Stimulated activated CD8-positive, alpha-beta memory T cell treated with anti-CD3 and anti-CD28 coated beads, Interleukin-12 subunit alpha, Interleukin-12 subunit beta, amount 100 ng/mL, for 1 hour (primary cell): Measurements from ENCODE around the gene KLF4.

Experiments used
- DNase-seq: peaks from one replicate; pipeline ENCODE4 v3.0.0-alpha.2; 2020; ENCODE audit warnings: low read depth

KLF4 gene

DNA sequence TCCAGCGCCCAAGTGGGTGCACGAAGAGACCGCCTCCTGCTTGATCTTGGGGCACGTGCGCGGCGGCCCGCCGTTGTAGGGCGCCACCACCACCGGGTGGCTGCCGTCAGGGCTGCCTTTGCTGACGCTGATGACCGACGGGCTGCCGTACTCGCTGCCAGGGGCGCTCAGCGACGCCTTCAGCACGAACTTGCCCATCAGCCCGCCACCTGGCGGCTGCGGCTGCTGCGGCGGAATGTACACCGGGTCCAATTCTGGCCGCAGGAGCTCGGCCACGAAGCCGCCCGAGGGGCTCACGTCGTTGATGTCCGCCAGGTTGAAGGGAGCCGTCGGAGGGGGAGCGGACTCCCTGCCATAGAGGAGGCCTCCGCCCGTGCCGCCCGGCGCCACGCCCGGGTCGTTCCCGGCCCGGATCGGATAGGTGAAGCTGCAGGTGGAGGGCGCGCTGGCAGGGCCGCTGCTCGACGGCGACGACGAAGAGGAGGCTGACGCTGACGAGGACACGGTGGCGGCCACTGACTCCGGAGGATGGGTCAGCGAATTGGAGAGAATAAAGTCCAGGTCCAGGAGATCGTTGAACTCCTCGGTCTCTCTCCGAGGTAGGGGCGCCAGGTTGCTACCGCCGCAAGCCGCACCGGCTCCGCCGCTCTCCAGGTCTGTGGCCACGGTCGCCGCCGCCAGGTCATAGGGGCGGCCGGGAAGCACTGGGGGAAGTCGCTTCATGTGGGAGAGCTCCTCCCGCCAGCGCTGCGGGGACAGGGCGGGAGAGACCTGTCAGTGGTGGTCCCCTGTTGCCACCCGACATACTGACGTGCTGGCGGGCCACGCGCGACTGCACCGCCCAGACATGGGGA is 1.8 kb downstream of the KLF4 start:
- DNase-seq = no peak

DNA sequence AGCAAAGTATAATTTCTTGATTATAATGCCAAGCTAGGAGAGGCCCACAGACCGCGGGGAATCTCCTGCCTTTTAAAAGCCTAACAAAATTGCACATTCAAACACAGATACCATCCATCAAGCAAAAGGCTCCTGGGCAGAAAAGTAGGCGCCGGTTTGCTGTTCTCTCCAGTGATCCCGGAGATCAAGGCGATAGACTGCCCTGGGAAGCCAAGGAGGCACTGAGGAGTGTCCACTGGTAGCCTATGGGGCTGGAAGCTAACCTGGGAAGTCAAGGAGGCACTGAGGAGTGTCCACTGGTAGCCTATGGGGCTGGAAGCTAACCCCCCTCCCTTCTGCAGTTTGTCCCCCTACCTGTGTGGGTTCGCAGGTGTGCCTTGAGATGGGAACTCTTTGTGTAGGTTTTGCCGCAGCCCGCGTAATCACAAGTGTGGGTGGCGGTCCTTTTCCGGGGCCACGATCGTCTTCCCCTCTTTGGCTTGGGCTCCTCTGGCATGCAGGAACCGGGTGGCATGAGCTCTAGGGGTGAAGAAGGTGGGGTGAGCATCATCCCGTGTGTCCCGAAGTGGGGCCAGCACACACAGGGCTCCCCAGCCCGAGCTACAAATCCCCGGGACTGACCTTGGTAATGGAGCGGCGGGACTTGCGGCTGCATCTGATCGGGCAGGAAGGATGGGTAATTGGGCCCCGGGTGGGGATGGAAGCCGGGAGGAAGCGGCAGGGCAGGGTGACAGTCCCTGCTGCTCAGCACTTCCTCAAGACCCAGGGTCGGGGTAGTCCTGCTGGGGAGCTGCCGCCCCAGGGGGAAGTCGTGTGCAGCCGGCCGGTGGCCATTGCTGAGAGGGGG is 2.7 kb downstream of the KLF4 start:
- DNase-seq = no peak

DNA sequence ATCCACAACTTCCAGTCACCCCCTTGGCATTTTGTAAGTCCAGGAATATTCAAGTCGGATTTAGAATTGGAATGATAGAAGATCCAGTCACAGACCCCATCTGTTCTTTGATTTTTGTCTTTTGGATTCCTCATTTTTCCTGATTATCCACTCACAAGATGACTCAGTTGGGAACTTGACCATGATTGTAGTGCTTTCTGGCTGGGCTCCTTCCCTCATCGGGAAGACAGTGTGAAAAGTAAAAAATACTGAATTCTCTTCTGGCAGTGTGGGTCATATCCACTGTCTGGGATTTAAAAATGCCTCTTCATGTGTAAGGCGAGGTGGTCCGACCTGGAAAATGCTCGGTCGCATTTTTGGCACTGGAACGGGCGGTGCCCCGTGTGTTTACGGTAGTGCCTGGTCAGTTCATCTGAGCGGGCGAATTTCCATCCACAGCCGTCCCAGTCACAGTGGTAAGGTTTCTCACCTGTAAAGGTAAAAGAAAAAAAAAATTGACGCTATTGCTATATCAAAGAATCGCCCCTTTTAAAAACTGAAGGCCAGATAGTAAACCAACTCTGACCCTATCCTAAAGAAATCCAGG is 4.0 kb downstream of the KLF4 start:
- DNase-seq = no peak

DNA sequence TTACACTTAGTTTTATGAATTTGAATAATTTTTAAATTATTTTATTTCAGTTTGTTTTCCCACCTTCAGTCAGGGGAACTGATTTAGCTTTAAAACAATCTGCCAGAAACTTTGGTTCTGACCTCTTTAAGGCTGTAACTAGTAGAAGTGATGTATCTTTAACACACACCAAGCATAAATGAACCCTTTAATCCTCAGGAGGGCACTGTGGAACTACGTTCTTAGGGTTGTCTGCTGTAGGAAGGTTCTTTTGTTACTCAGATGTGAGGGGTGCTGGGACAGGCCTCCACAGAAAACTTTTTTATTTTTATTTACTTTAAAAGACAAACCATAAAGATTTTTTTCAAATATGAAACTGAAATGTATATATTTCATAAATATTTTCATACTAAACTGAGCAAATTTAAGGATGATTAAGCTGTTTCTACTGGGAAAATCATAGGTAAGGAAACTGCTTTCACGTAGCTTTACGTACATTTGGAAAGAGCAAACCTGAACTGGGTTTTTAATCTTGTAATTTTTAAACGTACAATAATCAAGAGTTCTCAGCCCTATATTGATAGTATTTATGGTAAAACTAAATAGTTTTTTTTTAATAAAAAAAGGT is 5.3 kb downstream of the KLF4 start:
- DNase-seq = no peak

DNA sequence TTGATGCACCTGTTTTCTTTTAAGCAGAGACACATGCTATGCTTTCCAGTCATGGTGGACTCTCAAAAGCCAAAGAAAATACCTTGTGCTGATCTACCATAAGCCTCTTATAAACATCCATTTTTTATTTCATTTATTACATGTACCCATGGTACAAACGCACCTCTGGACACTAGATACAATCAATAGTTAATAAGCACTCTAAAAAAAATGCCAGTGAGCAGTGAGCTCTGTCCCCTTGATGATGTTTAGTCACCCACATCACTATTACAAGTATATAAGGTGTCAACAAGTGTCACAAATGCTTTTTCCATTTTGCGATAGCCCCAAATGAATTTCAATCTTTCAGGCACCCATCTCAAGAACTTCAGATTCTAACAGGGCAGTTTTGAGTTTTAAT is 5.9 kb downstream of the KLF4 start:
- DNase-seq = no peak

DNA sequence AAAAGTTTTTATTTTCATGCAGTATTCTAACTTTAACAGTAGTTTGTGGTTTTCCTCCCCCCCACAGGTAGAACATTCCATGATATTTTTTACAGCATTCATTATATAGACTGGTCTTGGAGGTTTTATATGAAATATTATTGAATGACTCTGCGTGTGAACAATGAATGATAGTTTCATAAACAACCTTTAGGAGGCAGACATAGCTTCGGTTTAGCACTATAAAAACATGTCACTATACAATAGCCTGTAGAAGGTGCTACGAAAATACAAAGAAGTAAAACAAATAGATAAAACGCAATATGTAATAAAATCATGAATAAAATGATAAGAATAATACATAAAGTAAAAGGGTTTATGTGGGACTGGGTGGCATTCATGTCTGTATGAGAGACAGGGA is 8.5 kb downstream of the KLF4 start:
- no peak for DNase-seq

DNA sequence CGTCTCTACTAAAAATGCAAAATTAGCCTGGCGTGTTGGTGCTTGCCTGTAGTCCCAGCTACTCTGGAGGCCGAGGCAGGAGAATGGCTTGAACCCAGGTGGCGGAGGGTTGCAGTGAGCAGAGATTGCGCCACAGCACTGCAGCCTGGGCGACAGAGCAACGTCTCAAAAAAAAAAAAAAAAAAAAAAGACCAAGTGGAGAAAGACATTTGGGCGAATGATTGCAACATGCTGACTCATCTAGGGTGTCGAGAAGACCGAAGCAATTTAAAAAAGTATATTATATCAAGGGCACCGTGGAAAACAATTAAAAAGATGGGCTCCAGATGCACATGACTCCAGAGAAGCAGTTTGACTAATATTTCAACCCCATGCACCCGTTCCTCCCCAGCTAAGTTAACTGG is 9.2 kb downstream of the KLF4 start:
- no peak for DNase-seq

DNA sequence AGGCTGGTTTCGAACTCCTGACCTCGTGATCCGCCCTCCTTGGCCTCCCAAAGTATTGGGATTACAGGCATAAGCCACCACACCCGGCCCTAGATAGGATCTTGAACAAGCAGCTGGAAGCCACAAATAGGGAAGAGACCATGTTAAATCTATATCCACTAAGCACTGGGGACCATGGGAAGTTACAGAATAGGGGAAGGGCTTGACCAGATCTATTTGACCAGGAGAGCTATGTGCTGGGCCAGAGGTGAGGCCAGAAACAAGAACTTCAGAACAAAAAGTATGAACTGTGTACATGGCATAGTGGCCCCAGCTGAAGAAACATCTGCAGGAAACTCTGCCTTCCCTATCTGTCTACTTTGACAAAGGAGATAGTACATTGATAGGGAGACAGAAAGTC is 10.8 kb downstream of the KLF4 start:
- DNase-seq = no peak

DNA sequence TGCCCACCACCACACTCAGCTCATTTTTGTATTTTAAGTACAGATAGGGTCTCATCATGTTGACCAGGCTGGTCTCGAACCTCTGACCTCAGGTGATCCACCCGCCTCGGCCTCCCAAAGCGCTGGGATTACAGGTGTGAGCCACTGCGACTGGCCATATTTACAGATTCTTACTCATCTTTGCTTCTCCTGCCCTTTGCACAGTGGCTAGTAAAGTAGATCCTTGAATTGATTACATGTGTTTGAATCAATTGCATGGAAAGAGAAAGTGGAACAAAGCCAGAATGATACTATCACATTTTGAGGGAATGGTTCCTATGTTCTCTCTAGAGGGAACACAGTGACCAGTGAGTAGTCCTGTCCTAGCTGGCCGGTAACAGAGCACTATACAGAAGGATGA is 15.4 kb downstream of the KLF4 start:
- DNase-seq = no peak

DNA sequence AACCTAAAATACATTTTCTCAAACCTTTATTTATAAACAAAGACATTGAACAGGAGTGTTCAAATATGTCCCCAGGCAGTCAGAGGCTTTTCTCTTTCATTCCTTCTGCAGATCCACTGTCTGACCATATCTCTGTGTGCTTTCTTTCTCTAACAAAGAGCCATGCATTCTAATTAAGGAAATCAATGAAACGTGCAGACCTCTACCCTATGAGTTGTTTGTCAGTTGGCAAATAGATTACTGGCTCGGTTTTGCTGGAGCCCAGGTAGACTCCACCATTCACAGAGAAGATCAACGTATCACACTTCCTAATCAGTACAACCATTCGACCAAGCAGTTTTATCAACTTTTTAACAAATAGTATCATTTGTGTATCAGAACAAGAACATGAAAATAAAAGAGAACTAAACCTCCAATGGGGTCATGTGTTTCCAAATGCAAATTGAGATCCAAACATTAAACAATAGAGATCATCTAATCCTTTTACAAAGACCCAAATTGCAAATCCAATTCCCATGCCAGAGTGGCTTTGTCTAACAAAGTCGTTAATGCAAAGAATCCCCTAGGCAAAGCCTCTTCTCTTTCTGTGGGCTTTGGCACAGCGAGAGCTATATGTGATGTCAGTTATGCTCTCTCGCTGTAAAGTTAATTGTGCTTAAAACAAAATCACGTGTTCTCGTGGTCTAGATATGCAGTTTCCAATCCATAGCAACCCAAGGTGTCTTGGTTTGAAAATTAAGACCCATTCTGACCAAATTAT is 16.8 kb downstream of the KLF4 start:
- no peak for DNase-seq

DNA sequence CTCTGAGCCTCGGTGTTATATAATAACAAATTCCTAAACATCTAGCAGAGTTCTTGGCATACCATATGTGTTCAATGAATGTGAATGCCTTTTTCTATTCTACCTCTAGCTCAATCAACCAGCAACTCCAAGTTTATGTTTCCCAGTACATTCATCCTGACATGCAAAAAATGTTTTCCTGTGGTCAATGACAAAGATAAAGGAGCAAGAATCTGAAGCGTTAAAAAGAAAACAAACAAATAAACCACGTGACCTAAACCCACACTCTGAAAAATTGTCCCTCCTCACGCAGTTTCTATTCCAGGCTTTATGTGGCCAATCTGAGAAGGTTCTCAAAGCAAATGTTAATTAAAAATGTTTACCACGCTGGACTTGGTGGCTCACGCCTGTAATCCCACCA is 18.0 kb downstream of the KLF4 start:
- DNase-seq = no peak

DNA sequence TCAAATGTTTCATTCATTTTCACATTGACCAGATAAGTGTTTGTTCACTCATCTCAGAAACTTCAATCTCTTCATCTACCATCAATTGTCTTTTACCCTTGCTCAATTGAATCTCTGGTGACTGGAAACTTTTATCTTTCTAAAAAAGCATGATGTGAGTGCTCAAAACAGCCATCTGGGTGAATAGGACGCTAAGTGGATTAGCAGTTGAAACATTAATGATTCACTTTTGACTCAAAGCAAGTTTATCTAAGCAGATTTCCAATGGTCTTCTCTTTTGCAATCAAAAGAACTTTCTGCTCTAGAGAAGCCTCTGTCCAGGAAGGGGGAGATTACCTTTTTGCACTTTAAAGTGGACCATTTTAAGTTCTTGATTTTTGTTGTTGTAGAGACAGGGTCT is 22.2 kb downstream of the KLF4 start:
- DNase-seq = no peak

DNA sequence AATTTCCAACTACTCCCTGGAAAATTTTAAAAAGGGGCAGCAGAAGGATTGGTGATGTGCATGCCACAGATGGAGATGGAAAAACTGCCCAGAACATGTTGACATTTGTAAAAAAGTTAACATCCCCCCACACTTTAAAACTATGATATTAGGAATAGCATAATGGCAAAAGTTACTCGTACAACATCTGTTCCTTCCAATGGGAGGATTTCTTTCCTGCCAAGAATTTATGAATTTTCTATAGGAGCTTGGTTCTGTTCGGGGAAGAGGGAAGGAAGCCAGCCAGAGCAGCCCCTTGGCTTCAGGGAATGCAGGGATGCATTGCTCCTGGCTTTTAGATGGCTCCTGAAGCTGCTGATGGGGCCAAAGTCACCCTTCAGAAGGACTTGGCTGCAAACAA is 22.7 kb downstream of the KLF4 start:
- DNase-seq = no peak

DNA sequence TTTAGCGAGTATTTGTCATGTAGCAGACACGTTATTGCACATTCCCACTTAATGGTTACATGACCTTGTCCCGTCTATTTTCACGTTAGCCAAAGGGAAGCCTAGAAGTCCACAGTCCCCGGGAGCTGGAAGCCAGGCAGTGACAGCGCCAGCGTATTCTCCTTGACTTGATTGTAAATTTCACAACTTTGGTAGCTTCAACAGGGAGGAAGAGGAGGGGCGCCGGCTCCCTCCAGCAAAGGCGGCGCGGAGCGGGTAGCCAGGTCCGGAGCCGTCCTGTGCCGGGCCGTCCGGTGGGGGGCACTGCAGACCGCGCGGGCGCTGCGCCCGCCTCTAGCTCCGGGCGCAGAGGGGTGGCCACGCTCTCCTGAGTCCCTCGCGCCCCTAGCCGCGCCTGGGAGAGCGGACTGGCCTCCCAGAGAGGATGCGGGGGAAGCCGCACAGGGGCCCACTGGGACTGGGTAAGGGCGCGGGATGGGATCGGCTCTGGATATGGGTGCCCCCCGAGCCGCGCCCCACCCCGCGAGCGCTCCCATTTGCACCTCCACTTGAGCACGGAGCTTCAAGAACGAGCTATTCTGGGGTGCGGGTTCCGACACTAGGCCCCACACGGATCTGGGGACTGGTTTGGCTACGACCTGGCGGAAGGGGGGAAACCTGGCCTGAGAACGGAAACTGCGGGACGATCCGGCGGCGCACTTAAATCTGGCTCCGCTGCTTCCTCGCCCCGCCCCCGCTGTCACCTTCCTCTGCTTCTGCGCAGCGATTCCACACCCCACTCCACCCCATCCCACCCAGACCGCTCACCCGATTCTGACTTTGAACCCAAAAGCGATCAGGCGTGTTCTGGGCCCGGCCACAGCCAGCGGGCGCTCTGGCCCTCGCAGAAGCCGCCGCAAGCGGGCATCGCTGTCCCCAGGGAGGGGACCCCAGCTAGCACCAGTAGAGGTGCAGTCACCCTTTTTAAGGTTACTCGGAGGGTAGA is 23.8 kb downstream of the KLF4 start:
- no peak for DNase-seq

DNA sequence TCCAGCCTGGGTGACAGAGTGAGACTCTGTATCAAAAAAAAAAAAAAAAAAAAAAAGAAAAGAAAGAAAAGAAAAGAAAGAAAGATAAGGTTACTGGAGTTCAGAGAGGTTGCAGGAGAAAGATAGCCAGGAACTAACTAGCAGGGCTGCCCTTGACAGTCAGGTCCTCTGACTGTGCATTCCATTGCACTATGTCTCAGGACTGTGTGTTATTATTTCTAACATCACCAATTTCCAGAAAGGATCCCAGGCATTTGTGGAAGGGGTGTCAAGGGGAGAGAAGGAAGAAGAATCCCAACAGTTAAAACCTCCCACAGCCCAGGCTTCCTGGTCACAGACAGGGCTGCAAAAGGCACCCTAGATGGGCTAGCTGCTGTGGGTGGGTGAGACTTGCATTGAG is 25.1 kb downstream of the KLF4 start:
- DNase-seq = no peak

DNA sequence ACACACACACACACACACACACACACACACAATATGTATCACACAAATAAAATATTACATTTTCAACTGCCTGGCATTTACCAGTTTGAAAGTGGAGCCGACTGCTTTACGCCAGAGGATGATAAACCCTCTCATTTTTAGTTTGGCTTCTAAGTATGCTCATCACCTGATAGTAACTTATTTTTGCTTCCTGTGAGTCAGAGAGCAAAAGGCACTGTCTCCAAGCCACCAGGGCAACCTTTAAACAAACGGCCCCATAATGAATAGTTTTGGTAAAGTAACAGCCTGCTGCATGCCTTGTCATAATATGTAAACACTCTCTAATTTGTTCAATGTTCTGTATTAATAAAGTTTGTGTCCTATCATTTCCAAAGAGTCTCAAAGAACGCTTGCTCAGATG is 26.9 kb downstream of the KLF4 start:
- DNase-seq = no peak

DNA sequence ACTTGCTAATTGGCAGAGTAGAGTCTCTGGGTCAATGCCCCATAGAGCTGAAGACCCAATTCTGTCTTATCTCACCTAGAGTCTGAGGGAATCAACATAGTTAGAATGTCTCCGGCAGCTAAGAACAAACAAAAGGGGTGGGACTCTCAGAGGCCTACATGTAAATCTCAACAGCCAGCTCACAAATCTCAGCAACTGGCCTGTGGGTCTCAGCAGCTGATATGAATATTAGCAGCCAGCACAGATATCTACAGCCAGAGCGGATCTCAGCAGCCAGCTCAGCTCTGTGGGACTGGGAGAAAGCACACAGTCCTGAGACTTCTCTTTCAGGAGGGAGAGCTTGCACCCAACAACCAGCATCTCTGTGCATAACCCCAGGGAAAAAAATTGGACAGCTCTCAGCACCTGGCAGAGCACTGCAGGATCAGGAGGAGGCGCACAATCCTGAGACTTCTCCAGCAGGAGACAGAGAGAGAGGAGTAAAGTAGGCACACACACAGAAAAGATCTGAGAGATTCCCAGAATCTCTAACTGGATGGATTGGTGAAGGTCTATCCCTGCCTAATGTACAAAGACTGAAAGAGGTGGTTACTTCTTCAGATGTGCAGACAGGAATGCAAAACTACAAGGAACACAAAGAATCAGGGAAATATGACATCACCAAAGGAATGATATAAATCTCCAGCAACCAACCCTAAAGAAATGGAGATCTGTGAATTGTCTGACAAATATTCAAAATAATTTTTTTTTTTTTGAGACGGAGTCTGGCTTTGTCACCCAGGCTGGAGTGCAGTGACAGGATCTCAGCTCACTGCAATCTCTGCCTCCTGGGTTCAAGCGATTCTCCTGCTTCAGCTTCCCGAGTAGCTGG is 29.2 kb downstream of the KLF4 start:
- DNase-seq = no peak

DNA sequence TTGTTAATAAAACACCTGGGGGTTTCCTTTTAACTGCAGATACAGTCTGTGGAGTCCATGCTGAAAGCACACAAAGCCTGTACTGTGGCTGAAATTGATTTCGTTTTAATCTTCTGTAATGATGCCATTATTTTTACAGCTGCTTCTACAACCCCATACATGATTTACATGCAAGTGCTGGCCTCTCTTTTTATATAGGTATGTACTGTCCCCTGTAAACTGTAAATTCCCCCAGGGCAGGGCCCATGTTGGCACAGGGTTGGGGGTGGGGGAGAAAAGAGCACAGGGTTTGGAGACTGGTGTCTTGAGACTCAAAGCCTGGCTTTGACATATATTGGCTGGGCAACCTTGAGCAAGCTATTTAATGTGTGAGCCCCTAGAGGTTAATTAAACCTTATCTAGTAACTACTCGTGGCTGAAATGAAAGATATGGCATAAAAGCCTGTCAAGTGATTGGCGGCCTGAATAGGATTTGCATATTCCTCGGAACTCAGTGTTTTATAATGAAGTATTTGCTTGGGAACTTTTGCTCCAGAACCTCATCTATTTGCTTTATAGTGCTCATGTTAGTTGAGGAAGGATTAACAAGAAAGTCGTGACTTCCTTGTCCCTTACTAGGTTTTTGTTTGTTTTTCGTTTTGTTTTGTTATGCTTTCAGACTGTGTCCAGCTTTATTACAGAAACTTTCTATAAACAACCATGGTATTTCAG is 34.0 kb downstream of the KLF4 start:
- no peak for DNase-seq

DNA sequence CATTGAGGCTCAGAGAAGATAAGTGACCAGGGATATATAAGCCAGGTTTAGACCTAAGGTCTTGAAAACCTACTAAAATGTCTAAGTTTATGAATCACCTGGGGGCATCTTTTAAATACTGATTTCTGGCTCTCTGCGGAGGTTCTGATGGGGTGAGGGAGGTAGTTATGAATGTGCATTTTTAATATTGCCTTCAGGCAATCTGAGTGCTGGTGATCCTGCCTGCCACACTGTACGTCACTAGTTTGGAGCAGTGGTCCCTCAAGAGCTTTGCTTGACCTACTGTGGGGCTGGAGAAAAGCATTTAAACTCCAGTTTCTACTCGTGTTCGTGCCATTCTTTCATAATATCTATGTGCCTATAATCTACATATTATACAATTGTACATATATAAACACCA is 36.1 kb downstream of the KLF4 start:
- no peak for DNase-seq
